Loucy (cell line): ENCODE data around the gene MAD1L1.

Experiments
- EZH2phosphoT487 ChIP-seq: fragments of 200-600 bp; IDR thresholded peaks from 2 replicates; pipeline ENCODE4 v1.6.1; 2018; ENCODE audit warnings: antibody characterized with exemption, mild to moderate bottlenecking, moderate library complexity, borderline replicate concordance
- TF ChIP-seq, protein P1 (sequence below): fragments of 200-600 bp; sonication (generic); conservative IDR thresholded peaks from 2 replicates; pipeline ENCODE4 v1.5.1; 2014; ENCODE audit warnings: mild to moderate bottlenecking, antibody characterized with exemption, low read length

DNA sequence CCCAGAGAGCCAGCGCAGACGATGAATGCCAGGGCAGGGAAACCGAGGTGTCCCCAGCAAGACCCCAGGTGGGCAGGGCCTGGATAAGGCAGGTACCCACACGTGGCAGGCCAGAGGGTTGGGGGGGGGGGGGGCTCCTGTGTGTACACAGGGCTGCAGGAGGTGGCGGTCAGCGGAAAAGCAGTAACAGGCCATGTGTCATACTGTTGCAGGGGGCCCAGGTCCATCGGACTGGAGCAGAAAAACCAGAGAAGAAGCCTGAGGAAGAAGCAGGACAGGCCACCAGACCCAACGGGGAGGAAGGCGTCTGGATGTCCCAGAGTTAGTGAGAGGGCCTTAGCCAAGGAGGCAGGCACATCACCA is 116.3 kb downstream of the MAD1L1 start:
- TF ChIP-seq, protein P1, sequence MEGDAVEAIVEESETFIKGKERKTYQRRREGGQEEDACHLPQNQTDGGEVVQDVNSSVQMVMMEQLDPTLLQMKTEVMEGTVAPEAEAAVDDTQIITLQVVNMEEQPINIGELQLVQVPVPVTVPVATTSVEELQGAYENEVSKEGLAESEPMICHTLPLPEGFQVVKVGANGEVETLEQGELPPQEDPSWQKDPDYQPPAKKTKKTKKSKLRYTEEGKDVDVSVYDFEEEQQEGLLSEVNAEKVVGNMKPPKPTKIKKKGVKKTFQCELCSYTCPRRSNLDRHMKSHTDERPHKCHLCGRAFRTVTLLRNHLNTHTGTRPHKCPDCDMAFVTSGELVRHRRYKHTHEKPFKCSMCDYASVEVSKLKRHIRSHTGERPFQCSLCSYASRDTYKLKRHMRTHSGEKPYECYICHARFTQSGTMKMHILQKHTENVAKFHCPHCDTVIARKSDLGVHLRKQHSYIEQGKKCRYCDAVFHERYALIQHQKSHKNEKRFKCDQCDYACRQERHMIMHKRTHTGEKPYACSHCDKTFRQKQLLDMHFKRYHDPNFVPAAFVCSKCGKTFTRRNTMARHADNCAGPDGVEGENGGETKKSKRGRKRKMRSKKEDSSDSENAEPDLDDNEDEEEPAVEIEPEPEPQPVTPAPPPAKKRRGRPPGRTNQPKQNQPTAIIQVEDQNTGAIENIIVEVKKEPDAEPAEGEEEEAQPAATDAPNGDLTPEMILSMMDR: no peak
- no peak for TF ChIP-seq EZH2phosphoT487
